Kidney epithelial cell (primary cell): Measurements from ENCODE around the gene KHDC4. TPM values are rescaled to one million over a fixed set of nuclear protein-coding genes. Genes with fewer than 3 reads are reported as not detected.
A peak's percentile ranks its signal among the peaks of the same experiment; 100 is the strongest.

Experiments
- DNase-seq: peaks from one replicate; pipeline ENCODE4 v3.0.0-alpha.2; 2010; ENCODE audit warnings: low read depth
- H3K27me3 ChIP-seq: 2 replicates; pipeline ENCODE4 v1.6.0; 2011; ENCODE audit warnings: low read length; ENCODE audit not compliant: control insufficient read depth, insufficient read depth
- H3K36me3 ChIP-seq: 2 replicates; pipeline ENCODE4 v1.5.1; 2011; ENCODE audit warnings: low read length; ENCODE audit not compliant: control insufficient read depth, insufficient read depth
- H3K4me3 ChIP-seq: 2 replicates; pipeline ENCODE4 v1.5.1; 2011; ENCODE audit warnings: low read depth, mild to moderate bottlenecking, control low read depth, low read length
- CTCF ChIP-seq: IDR thresholded peaks from 2 replicates; pipeline ENCODE4 v1.5.1; 2011; ENCODE audit warnings: mild to moderate bottlenecking, moderate library complexity, low read length, control low read depth, inconsistent platforms; ENCODE audit not compliant: insufficient read depth, poor library complexity, severe bottlenecking
- total RNA-seq: library from RNA; depleted of rRNA; stranded (reverse); fragments of >200 nt; gene quantifications from 2 replicates; pipeline ENCODE4 v1.2.3, GENCODE V29; 2015

The KHDC4 gene
- total RNA-seq, 1 donor from 2014 or later = 31.5 TPM

DNA sequence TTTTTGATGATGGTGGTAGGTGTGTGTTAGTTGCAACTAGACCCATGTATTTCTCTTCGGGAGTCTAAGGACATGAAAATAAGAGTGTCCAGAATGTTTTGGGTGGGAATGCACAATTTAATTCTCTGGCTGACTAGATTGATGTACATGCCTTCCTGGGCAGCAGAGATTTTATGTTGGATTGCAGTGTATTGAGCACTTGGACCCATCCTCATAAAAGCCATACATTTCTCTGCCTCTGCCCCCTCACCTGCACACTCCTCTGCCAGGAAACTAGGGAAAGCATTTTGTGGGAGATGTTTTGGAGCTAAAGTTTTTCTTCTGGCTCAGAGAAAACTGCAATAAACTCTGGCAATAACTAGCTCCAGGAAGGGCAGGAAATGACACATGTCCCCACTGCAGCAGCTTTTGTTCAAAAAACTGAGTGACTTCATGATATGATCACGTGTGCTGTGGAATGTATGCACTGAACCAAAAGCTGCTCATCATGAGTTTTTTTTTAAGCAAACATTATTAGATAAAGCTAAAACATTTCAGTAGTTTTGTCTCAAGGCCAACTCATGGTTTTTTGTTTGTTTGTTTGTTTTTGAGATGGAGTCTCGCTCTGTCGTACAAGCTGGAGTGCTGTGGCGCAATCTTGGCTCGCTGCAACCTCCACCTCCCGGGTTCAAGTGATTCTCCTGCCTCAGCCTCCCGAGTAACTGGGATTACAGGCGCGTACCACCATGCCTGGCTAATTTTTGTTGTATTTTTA is 40.6 kb downstream of the KHDC4 start:
- Histone ChIP-seq H3K36me3 (no peaks in the 10 kb centered on the region), H3K27me3 (no peaks in the 10 kb centered on the region), H3K4me3 (no peak overlapping the region)
- DNase-seq = peak; percentile 57
- TF ChIP-seq CTCF = no peak

DNA sequence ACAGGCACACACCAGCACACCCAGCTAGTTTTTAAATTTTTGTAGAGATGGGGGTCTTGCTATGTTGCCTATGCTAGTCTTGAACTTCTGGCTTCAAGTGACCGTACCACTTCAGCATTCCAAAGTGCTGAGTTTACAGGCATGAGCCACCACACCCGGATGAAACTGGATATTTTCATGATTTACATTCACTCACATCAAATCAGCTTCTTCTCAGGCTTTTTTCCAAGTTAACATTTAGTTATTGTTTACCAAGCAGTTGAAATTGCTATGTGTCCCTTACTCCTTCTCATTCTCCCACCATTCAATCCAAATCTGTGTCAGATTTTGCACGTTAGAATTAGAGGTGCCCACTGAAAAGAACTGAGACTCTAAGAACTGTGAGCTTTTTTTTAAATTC is 41.4 kb downstream of the KHDC4 start:
- no peak overlapping the region for H3K4me3 ChIP-seq
- DNase-seq = peak; percentile 57

DNA sequence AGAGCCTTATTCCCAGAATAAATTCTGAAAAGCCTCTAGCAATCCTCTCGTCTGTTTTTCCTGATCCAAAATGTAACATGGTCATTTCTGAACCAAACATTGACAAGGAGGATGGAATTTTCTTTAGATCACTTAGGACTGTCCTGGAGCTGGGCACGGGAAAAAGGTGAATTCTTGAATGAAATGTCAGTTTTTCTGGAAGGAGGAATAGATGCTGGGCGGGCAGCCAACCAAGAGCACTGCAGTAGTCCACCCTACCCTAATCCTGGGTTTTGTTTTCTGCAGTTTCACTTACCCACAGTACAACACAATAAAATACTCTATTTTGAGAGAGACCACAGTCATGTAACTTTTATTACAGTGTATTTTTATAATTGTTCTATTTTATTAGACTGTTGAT is 44.0 kb downstream of the KHDC4 start:
- no peak for TF ChIP-seq CTCF
- DNase-seq = no peak
- Histone ChIP-seq H3K27me3 (no peaks in the 10 kb centered on the region), H3K36me3 (no peaks in the 10 kb centered on the region), H3K4me3 (no peak overlapping the region)

More for the DNA sequence above, 41.4 kb downstream of the KHDC4 start:
- no peak for TF ChIP-seq CTCF
- Histone ChIP-seq H3K36me3 (no peaks in the 10 kb centered on the region), H3K27me3 (no peaks in the 10 kb centered on the region)

DNA sequence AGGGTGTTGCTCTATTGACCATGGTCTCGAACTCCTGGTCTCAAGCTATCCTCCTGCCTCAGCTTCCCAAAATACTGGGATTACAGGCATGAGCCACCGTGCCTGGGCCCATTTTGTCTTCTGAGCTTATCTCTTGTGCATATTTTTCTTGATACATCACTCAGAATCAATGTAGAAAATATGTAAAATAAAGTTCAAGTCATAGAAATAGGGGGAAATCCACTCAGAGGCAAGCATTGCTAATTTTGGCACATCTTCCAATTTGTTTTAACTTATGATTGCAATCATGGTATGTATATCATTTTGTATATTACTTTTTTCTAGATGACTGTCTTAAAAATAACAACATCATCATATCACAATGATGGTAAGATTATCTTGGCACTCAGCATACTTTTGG is 44.6 kb downstream of the KHDC4 start:
- TF ChIP-seq CTCF = no peak
- no peak for DNase-seq

DNA sequence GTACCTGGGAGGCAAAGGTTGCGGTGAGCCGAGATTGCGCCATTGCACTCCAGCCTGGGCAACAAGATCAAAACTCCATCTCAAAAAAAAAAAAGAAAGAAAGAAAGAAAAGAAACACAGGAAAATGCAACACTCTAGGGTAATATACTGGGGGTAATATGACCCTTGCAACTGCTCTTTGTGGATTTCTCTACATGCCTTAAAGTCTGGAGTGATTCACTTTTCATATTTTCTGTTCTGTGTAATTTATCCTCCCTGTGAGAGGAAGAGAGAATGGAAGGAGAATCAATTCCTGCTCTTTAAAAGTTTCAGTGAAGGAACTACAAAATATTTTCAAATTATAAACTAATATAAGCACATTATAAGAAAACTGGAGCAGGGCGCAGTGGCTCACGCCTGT is 45.7 kb downstream of the KHDC4 start:
- DNase-seq = no peak
- H3K4me3 ChIP-seq = no peak overlapping the region
- no peaks in the 10 kb centered on the region for H3K27me3 ChIP-seq
- H3K36me3 ChIP-seq = no peaks in the 10 kb centered on the region
- TF ChIP-seq CTCF = no peak

More for the DNA sequence above, 44.6 kb downstream of the KHDC4 start:
- H3K36me3 ChIP-seq = no peaks in the 10 kb centered on the region
- H3K4me3 ChIP-seq = no peak overlapping the region
- no peaks in the 10 kb centered on the region for H3K27me3 ChIP-seq

DNA sequence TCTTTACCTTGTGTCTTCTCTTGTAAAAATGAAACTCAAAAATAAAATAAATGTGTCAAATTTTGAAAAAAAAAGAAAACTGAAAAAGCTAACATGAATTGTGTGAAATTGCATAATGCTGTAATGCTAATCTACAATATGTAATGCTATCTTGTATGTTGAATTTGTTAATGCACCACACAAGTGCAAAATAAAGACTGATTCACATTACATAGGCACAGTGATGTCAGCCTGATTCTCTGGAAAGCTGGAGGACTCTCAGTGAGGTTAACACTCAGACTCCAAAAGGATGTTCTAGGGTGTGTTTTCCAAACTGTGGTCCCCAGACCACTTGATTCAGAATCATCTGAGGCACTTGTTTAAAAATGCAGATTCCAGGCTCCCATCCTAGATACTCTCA is 49.2 kb downstream of the KHDC4 start:
- no peak for DNase-seq
- Histone ChIP-seq H3K27me3 (no peaks in the 10 kb centered on the region), H3K36me3 (no peaks in the 10 kb centered on the region), H3K4me3 (no peak overlapping the region)
- no peak for TF ChIP-seq CTCF
